Type B pancreatic cell (in vitro differentiated cells): Measurements from ENCODE around the gene TTC22. TPM values are rescaled to one million over a fixed set of nuclear protein-coding genes. Genes with fewer than 3 reads are reported as not detected.
A peak's percentile ranks its signal among the peaks of the same experiment; 100 is the strongest.

ENCODE experiments used
- DNase-seq: peaks from one replicate; pipeline ENCODE4 v3.0.0; 2021; ENCODE audit warnings: mixed read lengths; ENCODE audit not compliant: unreplicated experiment; ENCODE audit errors: extremely low spot score
- H3K27ac Mint-ChIP-seq: 2 replicates; pipeline ENCODE4 v1.8.0; 2021; ENCODE audit warnings: mild to moderate bottlenecking, mixed read lengths
- H3K27me3 Mint-ChIP-seq: 2 replicates; pipeline ENCODE4 v1.8.0; 2021; ENCODE audit warnings: mixed read lengths
- H3K36me3 Mint-ChIP-seq: 2 replicates; pipeline ENCODE4 v1.8.0; 2021; ENCODE audit warnings: mixed read lengths
- H3K4me1 Mint-ChIP-seq: one replicate; pipeline ENCODE4 v1.8.0; 2021; ENCODE audit warnings: mixed read lengths; ENCODE audit not compliant: unreplicated experiment
- H3K4me3 Mint-ChIP-seq: 2 replicates; pipeline ENCODE4 v1.8.0; 2021; ENCODE audit warnings: mild to moderate bottlenecking, mixed read lengths
- H3K9me3 Mint-ChIP-seq: 2 replicates; pipeline ENCODE4 v1.8.0; 2021; ENCODE audit warnings: mixed read lengths
- total RNA-seq: library from RNA; stranded (reverse); gene quantifications from 2 replicates; pipeline ENCODE4 v1.2.1, GENCODE V29; 2021; ENCODE audit warnings: low replicate concordance
- TF ChIP-seq, protein P1 (sequence below): fragments of 200-600 bp; sonication (generic); conservative IDR thresholded peaks from 2 replicates; pipeline ENCODE4 v1.5.0; 2021; ENCODE audit warnings: antibody characterized with exemption, mild to moderate bottlenecking

The TTC22 gene
- total RNA-seq, 1 donor from 2014 or later = 7.0 TPM

- TF ChIP-seq, protein P1, sequence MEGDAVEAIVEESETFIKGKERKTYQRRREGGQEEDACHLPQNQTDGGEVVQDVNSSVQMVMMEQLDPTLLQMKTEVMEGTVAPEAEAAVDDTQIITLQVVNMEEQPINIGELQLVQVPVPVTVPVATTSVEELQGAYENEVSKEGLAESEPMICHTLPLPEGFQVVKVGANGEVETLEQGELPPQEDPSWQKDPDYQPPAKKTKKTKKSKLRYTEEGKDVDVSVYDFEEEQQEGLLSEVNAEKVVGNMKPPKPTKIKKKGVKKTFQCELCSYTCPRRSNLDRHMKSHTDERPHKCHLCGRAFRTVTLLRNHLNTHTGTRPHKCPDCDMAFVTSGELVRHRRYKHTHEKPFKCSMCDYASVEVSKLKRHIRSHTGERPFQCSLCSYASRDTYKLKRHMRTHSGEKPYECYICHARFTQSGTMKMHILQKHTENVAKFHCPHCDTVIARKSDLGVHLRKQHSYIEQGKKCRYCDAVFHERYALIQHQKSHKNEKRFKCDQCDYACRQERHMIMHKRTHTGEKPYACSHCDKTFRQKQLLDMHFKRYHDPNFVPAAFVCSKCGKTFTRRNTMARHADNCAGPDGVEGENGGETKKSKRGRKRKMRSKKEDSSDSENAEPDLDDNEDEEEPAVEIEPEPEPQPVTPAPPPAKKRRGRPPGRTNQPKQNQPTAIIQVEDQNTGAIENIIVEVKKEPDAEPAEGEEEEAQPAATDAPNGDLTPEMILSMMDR = no peak
- no peak overlapping the region for H3K4me3 Mint-ChIP-seq
- H3K4me1 Mint-ChIP-seq = peaks cover 23% of the 10 kb centered on the region
- no peak for DNase-seq
- H3K36me3 Mint-ChIP-seq = no peaks in the 10 kb centered on the region
- H3K9me3 Mint-ChIP-seq = no peaks in the 10 kb centered on the region
- no peaks in the 10 kb centered on the region for H3K27me3 Mint-ChIP-seq
- peak overlapping the region; percentile 26 for H3K27ac Mint-ChIP-seq
Measured at GRCh38 chr1:54792686-54793282, 8.3 kb downstream of the TTC22 start.

GRCh38 chr1:54791880-54792522 lies 9.1 kb downstream of the TTC22 start:
- Mint-ChIP-seq H3K9me3 (no peaks in the 10 kb centered on the region), H3K27me3 (no peaks in the 10 kb centered on the region), H3K36me3 (no peaks in the 10 kb centered on the region), H3K27ac (no peak overlapping the region), H3K4me3 (no peak overlapping the region), H3K4me1 (peaks cover 23% of the 10 kb centered on the region)
- TF ChIP-seq, protein P1 = peak; percentile 87
- no peak for DNase-seq

GRCh38 chr1:54788459-54788858 lies 12.7 kb downstream of the TTC22 start:
- TF ChIP-seq, protein P1 = no peak
- Mint-ChIP-seq H3K4me1 (peaks cover 18% of the 10 kb centered on the region), H3K36me3 (no peaks in the 10 kb centered on the region), H3K27me3 (peaks cover 9% of the 10 kb centered on the region), H3K4me3 (peak overlapping the region; percentile 11), H3K9me3 (no peaks in the 10 kb centered on the region), H3K27ac (no peak overlapping the region)
- DNase-seq = no peak

- Mint-ChIP-seq H3K27ac (no peak overlapping the region), H3K27me3 (peaks cover 16% of the 10 kb centered on the region)
Measured at GRCh38 chr1:54787604-54788003, 13.5 kb downstream of the TTC22 start.

DNA sequence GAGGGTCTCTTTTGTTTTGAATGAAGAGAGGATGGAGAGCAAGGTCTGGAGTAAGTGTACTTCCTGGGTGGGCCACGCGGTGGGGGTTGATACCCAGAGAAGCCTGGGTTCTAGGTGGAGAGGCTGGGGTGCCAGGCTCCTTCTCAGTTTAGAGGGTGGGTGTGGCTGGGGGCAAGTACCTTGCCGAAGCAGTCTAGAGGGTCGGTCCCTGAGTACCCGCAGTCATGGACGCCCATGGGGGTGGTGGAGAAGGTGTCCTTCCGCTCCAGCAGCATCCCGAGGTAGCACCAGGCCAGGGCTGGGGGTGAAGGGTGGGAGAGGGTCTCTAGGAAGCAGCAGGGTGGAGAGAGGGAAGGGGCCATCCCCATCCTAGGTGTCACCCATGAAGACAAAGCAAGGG lies 14.3 kb downstream of the TTC22 start:
- Mint-ChIP-seq H3K4me3 (no peak overlapping the region), H3K4me1 (peaks cover 11% of the 10 kb centered on the region), H3K9me3 (no peaks in the 10 kb centered on the region), H3K36me3 (no peaks in the 10 kb centered on the region), H3K27ac (no peak overlapping the region), H3K27me3 (peaks cover 24% of the 10 kb centered on the region)
- DNase-seq = no peak
- TF ChIP-seq, protein P1 = no peak

More at GRCh38 chr1:54787604-54788003, 13.5 kb downstream of the TTC22 start:
- H3K9me3 Mint-ChIP-seq = no peaks in the 10 kb centered on the region
- no peaks in the 10 kb centered on the region for H3K36me3 Mint-ChIP-seq
- H3K4me1 Mint-ChIP-seq = peaks cover 14% of the 10 kb centered on the region
- TF ChIP-seq, protein P1 = no peak
- no peak for DNase-seq
- H3K4me3 Mint-ChIP-seq = no peak overlapping the region
